ENCODE data around the gene IFI30.

GRCh38 chr19:18206018-18206417, 32.4 kb downstream of the IFI30 start:
- TF ChIP-seq CTCF (IDR thresholded peaks at IDR 0.05; ENCODE audit: low read depth, low read length, poor library complexity, severe bottlenecking) (no peak), EZH2phosphoT487 (IDR thresholded peaks at IDR 0.05; ENCODE audit: borderline replicate concordance, low read length) (no peak)
